HEK293T (cell line): Measurements from ENCODE around the gene DMKN.
A peak's percentile ranks its signal among the peaks of the same experiment; 100 is the strongest.

Experiments used
- CTCF ChIA-PET: fragments of 350-600 bp; formaldehyde crosslinking; extraction: SDS; loops from one replicate; lab custom pipeline; 2021; ENCODE audit warnings: antibody characterized with exemption, inconsistent platforms; lab: Yijun Ruan, JAX
- POLR2A ChIA-PET: fragments of 350-600 bp; formaldehyde crosslinking; extraction: SDS; loops from one replicate; lab custom pipeline; 2020; ENCODE audit warnings: antibody characterized with exemption, inconsistent platforms; lab: Yijun Ruan, JAX
- DNase-seq: peaks from one replicate; pipeline ENCODE4 v3.0.0; 2012; ENCODE audit warnings: mixed read lengths; ENCODE audit errors: extremely low spot score
- ARNT ChIP-seq: fragments of 450-650 bp; IDR thresholded peaks from 2 replicates; pipeline ENCODE4 v1.6.1; 2017; ENCODE audit warnings: mild to moderate bottlenecking
- BHLHE40 ChIP-seq: fragments of 450-650 bp; IDR thresholded peaks from 2 replicates; pipeline ENCODE4 v1.6.1; 2016; ENCODE audit warnings: mild to moderate bottlenecking, moderate library complexity, borderline replicate concordance
- CTBP1 ChIP-seq: fragments of 450-650 bp; IDR thresholded peaks from 2 replicates; pipeline ENCODE4 v1.6.1; 2016; ENCODE audit warnings: borderline replicate concordance
- ELF4 ChIP-seq: fragments of 450-650 bp; IDR thresholded peaks from 2 replicates; pipeline ENCODE4 v1.6.1; 2017; ENCODE audit warnings: antibody characterized with exemption
- FOXA1 ChIP-seq: fragments of 450-650 bp; IDR thresholded peaks from 2 replicates; pipeline ENCODE4 v1.6.1; 2016; ENCODE audit warnings: mild to moderate bottlenecking
- FOXK2 ChIP-seq: fragments of 450-650 bp; IDR thresholded peaks from 2 replicates; pipeline ENCODE4 v1.6.1; 2016; ENCODE audit warnings: mild to moderate bottlenecking
- FOXM1 ChIP-seq: fragments of 450-650 bp; IDR thresholded peaks from 2 replicates; pipeline ENCODE4 v1.6.1; 2017; ENCODE audit warnings: mild to moderate bottlenecking, borderline replicate concordance
- HDGF ChIP-seq: fragments of 450-650 bp; IDR thresholded peaks from 2 replicates; pipeline ENCODE4 v1.6.1; 2017; ENCODE audit warnings: antibody characterized with exemption, borderline replicate concordance
- L3MBTL2 ChIP-seq: fragments of 450-650 bp; conservative IDR thresholded peaks from 2 replicates; pipeline ENCODE4 v1.6.1; 2016; ENCODE audit warnings: mild to moderate bottlenecking
- LEF1 ChIP-seq: fragments of 450-650 bp; IDR thresholded peaks from 2 replicates; pipeline ENCODE4 v1.6.1; 2017; ENCODE audit warnings: mild to moderate bottlenecking, borderline replicate concordance
- NFRKB ChIP-seq: fragments of 450-650 bp; IDR thresholded peaks from 2 replicates; pipeline ENCODE4 v1.6.1; 2016; ENCODE audit warnings: mild to moderate bottlenecking, moderate library complexity
- PKNOX1 ChIP-seq: fragments of 450-650 bp; IDR thresholded peaks from 2 replicates; pipeline ENCODE4 v1.6.1; 2016
- SP1 ChIP-seq: fragments of 450-650 bp; IDR thresholded peaks from 2 replicates; pipeline ENCODE4 v1.6.1; 2017
- SUZ12 ChIP-seq: fragments of 450-650 bp; IDR thresholded peaks from 2 replicates; pipeline ENCODE4 v1.6.1; 2016; ENCODE audit warnings: mild to moderate bottlenecking
- TARDBP ChIP-seq: fragments of 450-650 bp; IDR thresholded peaks from 2 replicates; pipeline ENCODE4 v1.6.1; 2016
- ZNF384 ChIP-seq: fragments of 450-650 bp; IDR thresholded peaks from 2 replicates; pipeline ENCODE4 v1.6.1; 2016

DMKN gene

DNA sequence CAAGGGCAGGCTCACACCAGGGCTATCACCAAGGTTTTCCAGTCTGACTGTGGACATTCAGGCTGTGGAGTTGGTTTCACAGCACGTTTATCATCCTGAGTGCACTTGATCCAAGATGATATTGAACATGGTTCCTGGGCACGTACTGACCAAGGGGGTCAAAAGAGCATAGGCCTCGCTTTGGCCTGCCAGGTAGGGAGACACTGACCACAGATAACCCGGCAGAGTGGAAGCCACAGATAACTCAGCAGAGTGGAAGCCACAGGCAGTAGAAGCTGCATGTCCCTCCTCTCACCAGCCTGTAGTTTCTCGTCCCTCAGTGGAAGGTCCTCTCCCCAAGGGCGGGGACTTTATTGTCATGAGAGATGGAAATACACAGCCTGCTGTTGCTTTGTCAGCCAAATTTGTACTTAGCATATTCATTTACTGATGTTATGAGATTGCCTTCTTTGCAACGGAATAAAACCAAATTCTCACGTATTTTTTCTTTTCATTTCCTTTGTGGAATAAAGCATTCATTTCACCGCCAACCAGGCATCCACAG lies 14.4 kb downstream of the DMKN start:
- TF ChIP-seq FOXA1 (no peak), PKNOX1 (no peak), ELF4 (no peak), ZNF384 (no peak), BHLHE40 (no peak), SUZ12 (no peak), CTBP1 (no peak), FOXM1 (no peak), L3MBTL2 (no peak), FOXK2 (no peak), SP1 (no peak), ARNT (no peak), HDGF (no peak)
- POLR2A ChIA-PET: no interaction called here
- CTCF ChIA-PET: no interaction called here

GRCh38 chr19:35498220-35498619 lies 15.2 kb downstream of the DMKN start:
- CTCF ChIA-PET: interaction anchor here (1.6 kb wide), 1 partner anchor 145 kb away, joined by 6 read pairs; no protein-coding TSS in a partner anchor
- TF ChIP-seq SUZ12 (no peak), FOXM1 (no peak), BHLHE40 (no peak), ELF4 (no peak), L3MBTL2 (no peak), ZNF384 (no peak), HDGF (no peak), PKNOX1 (no peak), ARNT (no peak), NFRKB (no peak)
- POLR2A ChIA-PET: interaction anchor here (1.2 to 2.2 kb wide), 5 partner anchors 8 to 18 kb away, joined by 4 to 19 read pairs (median 11); no protein-coding TSS in a partner anchor
- no peak for DNase-seq

More for the DNA sequence above, 14.4 kb downstream of the DMKN start:
- no peak for DNase-seq

DNA sequence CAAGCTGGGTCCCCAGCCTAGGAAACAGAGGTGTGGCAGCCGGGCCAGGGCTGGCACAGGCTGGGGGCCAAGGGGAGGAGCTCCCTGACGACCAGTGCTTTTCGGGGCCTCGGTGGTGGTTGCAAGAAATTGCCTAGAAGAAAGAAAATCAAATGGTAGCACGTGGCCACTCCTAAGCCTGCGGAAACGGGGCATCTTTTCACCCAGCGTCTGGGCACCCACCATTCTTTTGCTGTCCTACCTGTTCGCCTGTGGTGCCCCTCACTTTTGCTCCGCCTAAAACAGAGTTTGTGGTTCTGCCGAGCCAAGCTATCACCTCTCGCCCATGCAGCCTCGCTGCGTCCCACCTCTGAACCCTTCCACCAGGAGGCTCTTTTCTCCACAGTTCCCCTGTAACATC lies 16.0 kb downstream of the DMKN start:
- CTCF ChIA-PET: interaction anchor here (1.3 to 1.6 kb wide), 2 partner anchors 13 to 144 kb away, joined by 6 to 7 read pairs; no protein-coding TSS in a partner anchor
- POLR2A ChIA-PET: interaction anchor here (1.2 to 2.2 kb wide), 5 partner anchors 9 to 17 kb away, joined by 4 to 19 read pairs (median 11); no protein-coding TSS in a partner anchor
- no peak for DNase-seq
- TF ChIP-seq BHLHE40 (no peak), TARDBP (no peak), ARNT (no peak), FOXM1 (no peak), FOXA1 (no peak), FOXK2 (no peak), HDGF (no peak)

DNA sequence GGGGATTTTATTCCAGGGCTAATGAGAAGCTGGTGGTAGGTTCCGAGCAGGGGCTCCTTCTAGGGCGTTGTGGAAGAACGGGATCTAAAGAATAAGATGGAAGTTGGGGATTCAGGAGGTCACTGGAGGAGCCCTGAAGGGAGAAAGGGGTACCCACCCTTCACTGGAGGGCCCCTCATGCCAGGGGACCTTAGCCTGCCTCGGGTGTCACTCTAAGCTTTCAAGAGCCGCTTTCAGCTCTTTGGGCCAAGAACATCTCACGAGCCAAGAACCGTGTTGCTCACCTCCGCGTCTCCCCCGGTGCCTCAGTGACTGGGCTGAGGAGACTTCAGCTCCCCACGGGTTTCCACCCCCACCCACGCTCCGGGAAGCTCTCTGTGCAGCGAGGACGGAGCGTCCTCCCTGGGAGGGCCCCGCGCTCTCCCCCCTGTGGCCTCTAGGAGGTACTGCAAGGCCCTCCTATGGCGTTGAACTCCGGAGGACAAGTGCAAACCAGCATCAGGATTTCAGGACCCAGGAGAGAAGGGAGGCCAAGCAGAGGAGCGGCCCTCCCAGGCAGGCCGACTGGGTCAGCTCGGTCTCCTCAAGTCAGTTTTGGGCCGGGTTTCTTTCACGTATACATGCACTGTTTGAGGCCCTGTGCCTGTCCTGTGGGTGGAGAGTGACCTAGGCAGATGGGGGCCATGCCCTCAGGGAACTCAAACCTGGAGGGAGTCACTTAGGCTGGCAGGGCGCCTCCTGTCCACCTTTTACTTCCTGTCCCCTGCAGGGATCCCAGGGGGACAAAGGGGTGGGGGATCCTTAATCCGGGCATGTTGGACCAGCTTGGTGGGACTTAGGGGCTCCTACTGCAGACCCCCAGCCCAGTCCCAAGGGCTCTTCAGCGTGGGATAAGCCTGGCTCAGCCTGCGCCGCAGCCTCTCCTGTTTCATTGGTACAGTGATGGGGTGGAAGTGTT lies 18.1 kb downstream of the DMKN start:
- TF ChIP-seq LEF1: no peak
- no peak for TF ChIP-seq ZNF384
- TF ChIP-seq FOXM1: no peak
- TF ChIP-seq ELF4: no peak
- no peak for TF ChIP-seq BHLHE40
- no peak for TF ChIP-seq TARDBP
- TF ChIP-seq ARNT: no peak
- TF ChIP-seq FOXA1: no peak
- TF ChIP-seq L3MBTL2: no peak
- no peak for TF ChIP-seq CTBP1
- no peak for TF ChIP-seq PKNOX1
- TF ChIP-seq SP1: no peak
- TF ChIP-seq FOXK2: no peak
- TF ChIP-seq HDGF: no peak
- no peak for TF ChIP-seq NFRKB
- TF ChIP-seq SUZ12: no peak
- ChIA-PET CTCF (interaction anchor here (0.6 to 1.3 kb wide), 10 partner anchors 9 to 368 kb away, joined by 3 to 8 read pairs (median 4); no protein-coding TSS in a partner anchor), POLR2A (interaction anchor here (1.1 to 2.3 kb wide), 2 partner anchors 14 to 15 kb away, joined by 8 to 9 read pairs; no protein-coding TSS in a partner anchor)
- DNase-seq: peak; percentile 89

GRCh38 chr19:35493971-35494370 lies 19.5 kb downstream of the DMKN start:
- DNase-seq: no peak
- ChIA-PET CTCF (no interaction called here), POLR2A (interaction anchor here (1.6 to 2.3 kb wide), 2 partner anchors 15 to 16 kb away, joined by 3 to 9 read pairs; no protein-coding TSS in a partner anchor)
- no peak for TF ChIP-seq ELF4
- no peak for TF ChIP-seq PKNOX1
- no peak for TF ChIP-seq LEF1
- no peak for TF ChIP-seq BHLHE40
- TF ChIP-seq ARNT: no peak
- no peak for TF ChIP-seq FOXA1
